Kidney epithelial cell (primary cell): ENCODE results near the gene ZNF417. TPM values are rescaled to one million over a fixed set of nuclear protein-coding genes. Genes with fewer than 3 reads are reported as not detected.
A peak's percentile ranks its signal among the peaks of the same experiment; 100 is the strongest.

ENCODE experiments used
- DNase-seq: peaks from one replicate; pipeline ENCODE4 v3.0.0-alpha.2; 2010; ENCODE audit warnings: low read depth
- H3K27me3 ChIP-seq: 2 replicates; pipeline ENCODE4 v1.6.0; 2011; ENCODE audit warnings: low read length; ENCODE audit not compliant: control insufficient read depth, insufficient read depth
- H3K36me3 ChIP-seq: 2 replicates; pipeline ENCODE4 v1.5.1; 2011; ENCODE audit warnings: low read length; ENCODE audit not compliant: control insufficient read depth, insufficient read depth
- H3K4me3 ChIP-seq: 2 replicates; pipeline ENCODE4 v1.5.1; 2011; ENCODE audit warnings: low read depth, mild to moderate bottlenecking, control low read depth, low read length
- total RNA-seq: library from RNA; depleted of rRNA; stranded (reverse); fragments of >200 nt; gene quantifications from 2 replicates; pipeline ENCODE4 v1.2.3, GENCODE V29; 2015
- TF ChIP-seq, protein P1 (sequence below): IDR thresholded peaks from 2 replicates; pipeline ENCODE4 v1.5.1; 2011; ENCODE audit warnings: mild to moderate bottlenecking, moderate library complexity, low read length, control low read depth, inconsistent platforms; ENCODE audit not compliant: insufficient read depth, poor library complexity, severe bottlenecking

ZNF417 gene
- total RNA-seq, 1 donor from 2014 or later: 12.3 TPM

GRCh38 chr19:57934820-57935665, 18.7 kb upstream of the ZNF417 start, which contains the start of gene ZNF418:
TSS of gene ZNF418 (minus strand) at chr19:57935402. CDS start at chr19:57933822, 1,580 bp downstream.
- Histone ChIP-seq H3K27me3 (no peaks in the 10 kb centered on the region), H3K4me3 (peak within 1 kb of the TSS; percentile 82), H3K36me3 (no peaks in the 10 kb centered on the region)
- peak; percentile 62 for DNase-seq
- TF ChIP-seq, protein P1, sequence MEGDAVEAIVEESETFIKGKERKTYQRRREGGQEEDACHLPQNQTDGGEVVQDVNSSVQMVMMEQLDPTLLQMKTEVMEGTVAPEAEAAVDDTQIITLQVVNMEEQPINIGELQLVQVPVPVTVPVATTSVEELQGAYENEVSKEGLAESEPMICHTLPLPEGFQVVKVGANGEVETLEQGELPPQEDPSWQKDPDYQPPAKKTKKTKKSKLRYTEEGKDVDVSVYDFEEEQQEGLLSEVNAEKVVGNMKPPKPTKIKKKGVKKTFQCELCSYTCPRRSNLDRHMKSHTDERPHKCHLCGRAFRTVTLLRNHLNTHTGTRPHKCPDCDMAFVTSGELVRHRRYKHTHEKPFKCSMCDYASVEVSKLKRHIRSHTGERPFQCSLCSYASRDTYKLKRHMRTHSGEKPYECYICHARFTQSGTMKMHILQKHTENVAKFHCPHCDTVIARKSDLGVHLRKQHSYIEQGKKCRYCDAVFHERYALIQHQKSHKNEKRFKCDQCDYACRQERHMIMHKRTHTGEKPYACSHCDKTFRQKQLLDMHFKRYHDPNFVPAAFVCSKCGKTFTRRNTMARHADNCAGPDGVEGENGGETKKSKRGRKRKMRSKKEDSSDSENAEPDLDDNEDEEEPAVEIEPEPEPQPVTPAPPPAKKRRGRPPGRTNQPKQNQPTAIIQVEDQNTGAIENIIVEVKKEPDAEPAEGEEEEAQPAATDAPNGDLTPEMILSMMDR: no peak

- Histone ChIP-seq H3K36me3 (no peaks in the 10 kb centered on the region), H3K27me3 (no peaks in the 10 kb centered on the region), H3K4me3 (no peak overlapping the region)
- TF ChIP-seq, protein P1: no peak
- no peak for DNase-seq
Measured at GRCh38 chr19:57927587-57927986, 11.2 kb upstream of the ZNF417 start.

DNA sequence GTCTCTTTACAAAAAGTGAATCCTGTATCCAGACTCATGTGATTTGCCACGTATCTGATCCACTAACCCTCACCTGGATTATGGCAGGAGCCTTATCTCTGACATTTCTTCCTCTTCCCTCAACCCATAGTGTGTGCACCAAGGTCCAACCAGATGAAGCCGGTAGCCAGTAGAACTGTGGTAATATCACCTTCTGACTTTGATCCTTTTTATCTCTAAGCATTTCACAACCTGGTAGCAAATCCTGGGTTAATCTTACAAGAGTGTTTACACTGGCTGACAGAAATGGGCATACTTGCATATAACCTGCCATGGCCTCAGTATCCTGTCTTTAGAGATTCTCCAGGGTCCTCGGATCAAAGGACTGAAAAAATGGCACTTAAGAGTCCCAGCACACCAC, 1.9 kb downstream of the ZNF417 start:
- H3K27me3 ChIP-seq: no peaks in the 10 kb centered on the region
- TF ChIP-seq, protein P1: no peak
- H3K4me3 ChIP-seq: no peak overlapping the region
- DNase-seq: no peak
- H3K36me3 ChIP-seq: peaks cover 2% of the 10 kb centered on the region

DNA sequence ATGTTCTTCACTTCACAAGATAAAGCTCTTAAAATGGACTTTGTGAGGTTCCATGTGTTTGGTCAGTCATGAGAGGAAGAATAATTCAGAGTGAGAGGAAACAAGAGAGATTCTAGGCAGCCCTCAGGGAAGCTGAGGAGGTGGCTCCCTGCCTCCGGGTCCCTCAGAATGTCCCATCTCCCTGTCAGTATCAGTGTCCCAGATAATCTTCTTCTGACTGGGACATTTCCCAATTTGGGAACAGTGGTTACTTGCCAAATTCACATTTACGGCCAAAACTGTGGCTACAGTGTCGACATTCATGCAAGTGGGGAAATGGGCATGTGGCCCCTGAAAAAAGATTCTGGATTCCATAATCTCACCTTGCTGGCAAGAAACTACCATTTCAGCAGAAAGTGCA, 9.0 kb downstream of the ZNF417 start:
- no peaks in the 10 kb centered on the region for H3K27me3 ChIP-seq

DNA sequence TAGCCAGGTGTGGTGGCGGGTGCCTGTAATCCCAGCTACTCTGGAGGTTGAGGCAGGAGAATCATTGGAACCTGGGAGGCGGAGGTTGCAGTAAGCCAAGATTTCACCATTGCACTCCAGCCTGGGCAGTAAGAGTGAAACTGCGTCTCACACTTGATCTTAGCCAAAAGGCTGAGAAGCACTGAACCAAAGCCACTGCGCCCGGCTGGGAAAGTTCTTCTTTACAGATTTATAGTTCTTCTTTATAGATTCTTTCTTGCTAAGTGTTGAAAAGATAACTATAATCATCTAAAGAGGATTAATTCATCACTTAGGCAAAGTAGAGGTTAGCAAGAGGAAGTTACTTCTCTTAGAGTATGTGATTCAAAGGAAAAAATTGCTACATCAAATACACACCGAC, 11.1 kb downstream of the ZNF417 start:
- DNase-seq: no peak
- Histone ChIP-seq H3K36me3 (peaks cover 1% of the 10 kb centered on the region), H3K4me3 (no peak overlapping the region), H3K27me3 (no peaks in the 10 kb centered on the region)
- TF ChIP-seq, protein P1: no peak

More for the DNA sequence above, 9.0 kb downstream of the ZNF417 start:
- Histone ChIP-seq H3K4me3 (no peak overlapping the region), H3K36me3 (peaks cover 3% of the 10 kb centered on the region)
- TF ChIP-seq, protein P1: no peak
- no peak for DNase-seq
